Measurements from ENCODE around the gene PHACTR1. TPM values are rescaled to one million over a fixed set of nuclear protein-coding genes. Genes with fewer than 3 reads are reported as not detected.

PHACTR1 gene
- total and polyA plus RNA-seq, 4 donors = 0.31 to 1.5 (median 0.79) TPM

DNA sequence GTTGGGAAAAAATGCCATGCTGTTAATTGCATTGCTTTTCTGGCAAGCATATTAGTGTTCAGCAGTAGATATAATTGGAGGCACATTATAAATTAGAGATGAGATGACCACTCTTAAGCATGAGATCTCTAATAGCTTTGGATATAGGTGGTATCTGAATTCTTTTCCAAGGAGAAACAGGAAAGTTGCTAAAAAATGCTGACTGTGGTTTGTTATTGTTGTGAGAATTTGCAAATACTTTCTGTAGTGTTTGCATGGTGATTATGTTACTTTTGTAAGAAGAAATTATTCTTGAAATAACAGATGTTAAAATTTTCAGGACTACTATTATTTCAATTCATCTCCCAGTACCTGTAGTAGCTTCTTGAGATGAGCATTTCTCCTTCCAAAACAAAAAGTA lies 386.6 kb downstream of the PHACTR1 start:
- Histone ChIP-seq H3K9ac (ENCODE audit: low read depth in 1 of 2, low read length in 2 of 2) (no peak overlapping the region), H3K4me3 (ENCODE audit: low read depth in 1 of 3, low read length in 3 of 3) (no peak overlapping the region), H3K9me3 (ENCODE audit: control insufficient read depth in 4 of 4, low read length in 3 of 4) (no peaks in the 10 kb centered on the region), H3K27ac (ENCODE audit: low read depth in 1 of 2, low read length in 2 of 2) (no peak overlapping the region), H3K36me3 (ENCODE audit: control insufficient read depth in 4 of 4, insufficient read depth in 3 of 4, low read depth in 1 of 4, low read length in 3 of 4) (no peaks in the 10 kb centered on the region), H3K4me1 (ENCODE audit: control insufficient read depth in 4 of 4, insufficient read depth in 4 of 4, low read length in 3 of 4) (peaks cover 0 to 6% (median 0%) of the 10 kb centered on the region in 4 donors), H3K27me3 (ENCODE audit: control insufficient read depth in 4 of 4, insufficient read depth in 4 of 4, low read length in 3 of 4) (no peaks in the 10 kb centered on the region)
- DNase-seq (ENCODE audit: low spot score) = no peak
- TF ChIP-seq HNF4G (IDR thresholded peaks at IDR 0.05) (no peak), RAD21 (IDR thresholded peaks at IDR 0.05) (no peak), FOXA1 (IDR thresholded peaks at IDR 0.05) (no peak), GABPA (IDR thresholded peaks at IDR 0.05 in 1 of 2, conservative IDR thresholded peaks at IDR 0.05 in 1 of 2) (no peak), NR2F2 (IDR thresholded peaks at IDR 0.05) (no peak), RXRA (IDR thresholded peaks at IDR 0.05) (no peak), TAF1 (conservative IDR thresholded peaks at IDR 0.05) (no peak), HNF4A (conservative IDR thresholded peaks at IDR 0.05) (no peak), MAX (IDR thresholded peaks at IDR 0.05) (no peak), YY1 (IDR thresholded peaks at IDR 0.05) (no peak), ZBTB33 (IDR thresholded peaks at IDR 0.05) (no peak), SP1 (IDR thresholded peaks at IDR 0.05) (no peak), ATF3 (IDR thresholded peaks at IDR 0.05) (no peak), EGR1 (IDR thresholded peaks at IDR 0.05; ENCODE audit: low read depth in 2 of 2) (no peak)
- TF ChIP-seq, protein P1, sequence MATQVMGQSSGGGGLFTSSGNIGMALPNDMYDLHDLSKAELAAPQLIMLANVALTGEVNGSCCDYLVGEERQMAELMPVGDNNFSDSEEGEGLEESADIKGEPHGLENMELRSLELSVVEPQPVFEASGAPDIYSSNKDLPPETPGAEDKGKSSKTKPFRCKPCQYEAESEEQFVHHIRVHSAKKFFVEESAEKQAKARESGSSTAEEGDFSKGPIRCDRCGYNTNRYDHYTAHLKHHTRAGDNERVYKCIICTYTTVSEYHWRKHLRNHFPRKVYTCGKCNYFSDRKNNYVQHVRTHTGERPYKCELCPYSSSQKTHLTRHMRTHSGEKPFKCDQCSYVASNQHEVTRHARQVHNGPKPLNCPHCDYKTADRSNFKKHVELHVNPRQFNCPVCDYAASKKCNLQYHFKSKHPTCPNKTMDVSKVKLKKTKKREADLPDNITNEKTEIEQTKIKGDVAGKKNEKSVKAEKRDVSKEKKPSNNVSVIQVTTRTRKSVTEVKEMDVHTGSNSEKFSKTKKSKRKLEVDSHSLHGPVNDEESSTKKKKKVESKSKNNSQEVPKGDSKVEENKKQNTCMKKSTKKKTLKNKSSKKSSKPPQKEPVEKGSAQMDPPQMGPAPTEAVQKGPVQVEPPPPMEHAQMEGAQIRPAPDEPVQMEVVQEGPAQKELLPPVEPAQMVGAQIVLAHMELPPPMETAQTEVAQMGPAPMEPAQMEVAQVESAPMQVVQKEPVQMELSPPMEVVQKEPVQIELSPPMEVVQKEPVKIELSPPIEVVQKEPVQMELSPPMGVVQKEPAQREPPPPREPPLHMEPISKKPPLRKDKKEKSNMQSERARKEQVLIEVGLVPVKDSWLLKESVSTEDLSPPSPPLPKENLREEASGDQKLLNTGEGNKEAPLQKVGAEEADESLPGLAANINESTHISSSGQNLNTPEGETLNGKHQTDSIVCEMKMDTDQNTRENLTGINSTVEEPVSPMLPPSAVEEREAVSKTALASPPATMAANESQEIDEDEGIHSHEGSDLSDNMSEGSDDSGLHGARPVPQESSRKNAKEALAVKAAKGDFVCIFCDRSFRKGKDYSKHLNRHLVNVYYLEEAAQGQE (IDR thresholded peaks at IDR 0.05) = no peak
- TF ChIP-seq, protein P2, sequence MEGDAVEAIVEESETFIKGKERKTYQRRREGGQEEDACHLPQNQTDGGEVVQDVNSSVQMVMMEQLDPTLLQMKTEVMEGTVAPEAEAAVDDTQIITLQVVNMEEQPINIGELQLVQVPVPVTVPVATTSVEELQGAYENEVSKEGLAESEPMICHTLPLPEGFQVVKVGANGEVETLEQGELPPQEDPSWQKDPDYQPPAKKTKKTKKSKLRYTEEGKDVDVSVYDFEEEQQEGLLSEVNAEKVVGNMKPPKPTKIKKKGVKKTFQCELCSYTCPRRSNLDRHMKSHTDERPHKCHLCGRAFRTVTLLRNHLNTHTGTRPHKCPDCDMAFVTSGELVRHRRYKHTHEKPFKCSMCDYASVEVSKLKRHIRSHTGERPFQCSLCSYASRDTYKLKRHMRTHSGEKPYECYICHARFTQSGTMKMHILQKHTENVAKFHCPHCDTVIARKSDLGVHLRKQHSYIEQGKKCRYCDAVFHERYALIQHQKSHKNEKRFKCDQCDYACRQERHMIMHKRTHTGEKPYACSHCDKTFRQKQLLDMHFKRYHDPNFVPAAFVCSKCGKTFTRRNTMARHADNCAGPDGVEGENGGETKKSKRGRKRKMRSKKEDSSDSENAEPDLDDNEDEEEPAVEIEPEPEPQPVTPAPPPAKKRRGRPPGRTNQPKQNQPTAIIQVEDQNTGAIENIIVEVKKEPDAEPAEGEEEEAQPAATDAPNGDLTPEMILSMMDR (IDR thresholded peaks at IDR 0.05; ENCODE audit: low read depth, low read length, missing input control) = no peak

DNA sequence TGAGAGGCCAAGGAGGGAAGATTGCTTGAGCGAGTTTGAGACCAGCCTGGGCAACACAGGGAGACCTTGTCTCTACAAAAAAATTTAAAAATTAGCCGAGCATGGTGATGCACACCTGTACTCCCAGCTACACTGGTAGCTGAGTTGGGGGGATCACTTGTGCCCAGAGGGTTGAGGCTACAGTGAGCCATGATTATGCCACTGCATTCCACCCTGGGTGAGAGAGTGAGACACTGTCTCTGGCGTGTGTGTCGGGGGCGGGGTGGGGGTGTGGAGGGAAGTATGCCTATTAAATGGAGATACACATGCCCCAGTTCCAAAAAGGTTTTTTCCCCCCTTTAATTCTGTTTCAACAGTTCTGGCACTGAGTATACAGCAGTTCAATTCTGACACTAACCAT lies 388.6 kb downstream of the PHACTR1 start:
- Histone ChIP-seq H3K9ac (ENCODE audit: low read depth in 1 of 2, low read length in 2 of 2) (no peak overlapping the region), H3K9me3 (ENCODE audit: control insufficient read depth in 4 of 4, low read length in 3 of 4) (no peaks in the 10 kb centered on the region), H3K36me3 (ENCODE audit: control insufficient read depth in 4 of 4, insufficient read depth in 3 of 4, low read depth in 1 of 4, low read length in 3 of 4) (no peaks in the 10 kb centered on the region), H3K27ac (ENCODE audit: low read depth in 1 of 2, low read length in 2 of 2) (no peak overlapping the region), H3K4me3 (ENCODE audit: low read depth in 1 of 3, low read length in 3 of 3) (no peak overlapping the region), H3K27me3 (ENCODE audit: control insufficient read depth in 4 of 4, insufficient read depth in 4 of 4, low read length in 3 of 4) (no peaks in the 10 kb centered on the region), H3K4me1 (ENCODE audit: control insufficient read depth in 4 of 4, insufficient read depth in 4 of 4, low read length in 3 of 4) (peaks cover 0 to 6% (median 0%) of the 10 kb centered on the region in 4 donors)
- DNase-seq (ENCODE audit: low spot score) = no peak
- WGBS = 90% methylated on average over 5 of the region's 5 CpGs
- TF ChIP-seq YY1 (IDR thresholded peaks at IDR 0.05) (no peak), EGR1 (IDR thresholded peaks at IDR 0.05; ENCODE audit: low read depth in 2 of 2) (no peak), NR2F2 (IDR thresholded peaks at IDR 0.05) (no peak), HNF4A (conservative IDR thresholded peaks at IDR 0.05) (no peak), GABPA (IDR thresholded peaks at IDR 0.05 in 1 of 2, conservative IDR thresholded peaks at IDR 0.05 in 1 of 2) (no peak), FOXA1 (IDR thresholded peaks at IDR 0.05) (no peak), TAF1 (conservative IDR thresholded peaks at IDR 0.05) (no peak), RAD21 (IDR thresholded peaks at IDR 0.05) (no peak), ATF3 (IDR thresholded peaks at IDR 0.05) (no peak)
- TF ChIP-seq, protein P1 (IDR thresholded peaks at IDR 0.05) = no peak
- TF ChIP-seq, protein P2 (IDR thresholded peaks at IDR 0.05; ENCODE audit: low read depth, low read length, missing input control) = no peak

Measured in liver (tissue), 9 donors.